ENCODE measurements around the gene CCDC40. TPM values are rescaled to one million over a fixed set of nuclear protein-coding genes. Genes with fewer than 3 reads are reported as not detected.

CCDC40 gene
- total RNA-seq, 2 experiments from 2014 or later = not detected

DNA sequence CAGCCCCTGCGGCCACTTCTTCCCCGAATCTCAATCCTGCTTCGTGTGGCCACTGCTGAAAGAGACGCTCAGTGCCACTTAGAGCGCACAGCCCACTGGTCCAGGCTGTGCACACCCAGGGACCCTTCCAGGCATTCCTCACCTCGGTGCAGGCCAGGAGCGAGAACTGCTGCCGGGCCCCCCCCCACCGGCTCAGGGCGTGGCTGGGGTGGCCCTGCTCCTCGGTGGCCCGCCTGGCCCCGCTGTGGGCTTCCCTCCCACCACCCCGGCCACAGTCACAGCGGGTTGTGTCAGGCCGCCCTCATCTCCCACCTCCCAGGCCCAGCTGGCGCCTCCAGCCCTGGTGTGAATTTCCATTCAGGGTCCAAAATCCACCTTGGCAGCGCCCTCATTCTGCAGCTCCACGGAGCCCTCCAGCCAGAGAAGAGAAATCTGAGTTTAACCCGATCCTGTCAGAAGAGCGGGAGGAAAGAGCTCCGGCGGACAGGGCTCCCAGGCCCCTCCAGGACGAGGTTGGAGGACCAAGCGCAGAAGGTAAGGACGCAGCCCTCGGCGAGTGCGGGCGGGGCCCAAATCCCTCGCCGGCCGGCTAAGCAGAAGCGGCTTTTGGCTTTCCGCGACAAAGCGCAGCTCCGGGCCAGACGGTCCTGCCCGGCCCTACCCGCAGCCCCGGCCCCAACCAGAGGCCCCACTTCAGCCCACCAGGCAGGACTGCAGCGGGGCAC, 12.8 kb upstream of the CCDC40 start:
- Histone ChIP-seq H3K27ac (ENCODE audit: low read depth, low read length, poor library complexity, severe bottlenecking) (no peak overlapping the region), H3K79me2 (ENCODE audit: insufficient read depth, low read depth, low read length) (no peaks in the 10 kb centered on the region), H3K4me1 (ENCODE audit: insufficient read depth, low read length, poor library complexity, severe bottlenecking) (no peaks in the 10 kb centered on the region), H3K9me3 (ENCODE audit: low read length) (no peaks in the 10 kb centered on the region), H3K9me2 (ENCODE audit: insufficient read depth, low read length) (no peaks in the 10 kb centered on the region), H2AFZ (ENCODE audit: low read length) (no peak overlapping the region), H3K4me2 (ENCODE audit: low read length) (no peak overlapping the region), H4K20me1 (ENCODE audit: insufficient read depth, low read length) (no peaks in the 10 kb centered on the region), H3K4me3 (ENCODE audit: low read depth, low read length, poor library complexity, severe bottlenecking) (no peak overlapping the region), H3K36me3 (ENCODE audit: insufficient read depth, low read length) (no peaks in the 10 kb centered on the region)
- CTCF ChIA-PET (ENCODE audit: unreplicated experiment) = no interaction called here
- DNase-seq (ENCODE audit: low spot score) = no peak
- no peak for TF ChIP-seq EZH2phosphoT487 (IDR thresholded peaks at IDR 0.05; ENCODE audit: borderline replicate concordance, low read depth, low read length)
- TF ChIP-seq, protein P1, sequence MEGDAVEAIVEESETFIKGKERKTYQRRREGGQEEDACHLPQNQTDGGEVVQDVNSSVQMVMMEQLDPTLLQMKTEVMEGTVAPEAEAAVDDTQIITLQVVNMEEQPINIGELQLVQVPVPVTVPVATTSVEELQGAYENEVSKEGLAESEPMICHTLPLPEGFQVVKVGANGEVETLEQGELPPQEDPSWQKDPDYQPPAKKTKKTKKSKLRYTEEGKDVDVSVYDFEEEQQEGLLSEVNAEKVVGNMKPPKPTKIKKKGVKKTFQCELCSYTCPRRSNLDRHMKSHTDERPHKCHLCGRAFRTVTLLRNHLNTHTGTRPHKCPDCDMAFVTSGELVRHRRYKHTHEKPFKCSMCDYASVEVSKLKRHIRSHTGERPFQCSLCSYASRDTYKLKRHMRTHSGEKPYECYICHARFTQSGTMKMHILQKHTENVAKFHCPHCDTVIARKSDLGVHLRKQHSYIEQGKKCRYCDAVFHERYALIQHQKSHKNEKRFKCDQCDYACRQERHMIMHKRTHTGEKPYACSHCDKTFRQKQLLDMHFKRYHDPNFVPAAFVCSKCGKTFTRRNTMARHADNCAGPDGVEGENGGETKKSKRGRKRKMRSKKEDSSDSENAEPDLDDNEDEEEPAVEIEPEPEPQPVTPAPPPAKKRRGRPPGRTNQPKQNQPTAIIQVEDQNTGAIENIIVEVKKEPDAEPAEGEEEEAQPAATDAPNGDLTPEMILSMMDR (conservative IDR thresholded peaks at IDR 0.05; ENCODE audit: low read length) = no peak
- intact Hi-C loops (cut with micrococcal nuclease; ENCODE audit: unreplicated experiment) = no loop called here
- POLR2A ChIA-PET = no interaction called here
- no TSS peak for BruUV-seq (replicated peaks)

DNA sequence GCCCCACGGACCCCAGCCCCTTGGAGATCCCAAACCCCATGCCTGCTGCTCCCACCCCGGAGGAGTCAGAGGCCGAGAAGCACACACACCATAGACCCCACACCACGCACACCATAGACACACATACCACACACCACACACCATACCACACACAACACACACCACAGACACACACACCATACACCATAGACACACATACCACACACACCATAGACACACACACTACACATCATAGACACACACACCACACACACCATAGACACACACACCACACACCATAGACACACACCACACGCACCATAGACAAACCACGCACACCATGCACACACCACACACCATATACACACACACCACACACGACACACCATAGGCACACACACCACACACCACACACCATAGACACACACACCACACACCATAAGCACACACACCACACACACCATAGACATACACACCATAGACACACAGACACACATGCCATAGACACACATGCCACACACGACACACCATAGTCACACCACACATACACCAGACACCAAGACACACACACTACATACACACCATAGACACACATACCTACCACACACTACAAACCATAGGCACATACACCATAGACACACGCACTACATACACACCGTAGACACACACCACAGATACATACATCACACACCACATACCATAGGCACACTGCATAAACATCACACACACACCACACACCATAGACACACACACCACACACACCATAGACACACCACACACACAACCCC, 12.1 kb upstream of the CCDC40 start:
- POLR2A ChIA-PET = no interaction called here
- H2AFZ ChIP-seq (ENCODE audit: low read length) = no peak overlapping the region
- CTCF ChIA-PET (ENCODE audit: unreplicated experiment) = no interaction called here
- no peaks in the 10 kb centered on the region for H3K9me2 ChIP-seq (ENCODE audit: insufficient read depth, low read length)
- no TSS peak for BruUV-seq (replicated peaks)
- H3K4me2 ChIP-seq (ENCODE audit: low read length) = no peak overlapping the region
- TF ChIP-seq EZH2phosphoT487 (IDR thresholded peaks at IDR 0.05; ENCODE audit: borderline replicate concordance, low read depth, low read length) = no peak
- TF ChIP-seq, protein P1 (conservative IDR thresholded peaks at IDR 0.05; ENCODE audit: low read length) = no peak
- H3K4me3 ChIP-seq (ENCODE audit: low read depth, low read length, poor library complexity, severe bottlenecking) = no peak overlapping the region
- H4K20me1 ChIP-seq (ENCODE audit: insufficient read depth, low read length) = no peaks in the 10 kb centered on the region
- H3K4me1 ChIP-seq (ENCODE audit: insufficient read depth, low read length, poor library complexity, severe bottlenecking) = no peaks in the 10 kb centered on the region
- no peaks in the 10 kb centered on the region for H3K79me2 ChIP-seq (ENCODE audit: insufficient read depth, low read depth, low read length)
- intact Hi-C loops (cut with micrococcal nuclease; ENCODE audit: unreplicated experiment) = no loop called here
- DNase-seq (ENCODE audit: low spot score) = no peak
- H3K36me3 ChIP-seq (ENCODE audit: insufficient read depth, low read length) = no peaks in the 10 kb centered on the region
- H3K9me3 ChIP-seq (ENCODE audit: low read length) = no peaks in the 10 kb centered on the region
- no peak overlapping the region for H3K27ac ChIP-seq (ENCODE audit: low read depth, low read length, poor library complexity, severe bottlenecking)

DNA sequence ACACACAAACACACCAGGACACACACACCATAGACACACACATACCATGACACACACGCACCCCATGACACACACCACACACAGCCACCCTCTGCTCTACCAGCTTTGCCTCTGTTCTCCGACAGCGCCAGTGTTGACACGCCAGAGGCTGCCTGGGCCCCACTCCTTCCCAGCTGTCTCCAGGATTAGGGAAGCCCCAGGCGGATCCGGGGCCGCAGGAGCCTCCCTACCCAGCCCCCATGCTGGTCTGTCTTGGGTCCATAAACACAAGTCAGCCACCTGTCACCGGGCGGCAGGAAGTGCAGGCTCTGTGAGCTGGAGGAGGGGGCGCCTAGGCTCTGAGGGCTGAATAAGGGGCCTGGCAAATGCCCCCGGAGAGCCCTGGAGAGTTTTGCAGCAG, 11.3 kb upstream of the CCDC40 start:
- no peaks in the 10 kb centered on the region for H3K36me3 ChIP-seq (ENCODE audit: insufficient read depth, low read length)
- no peak overlapping the region for H3K27ac ChIP-seq (ENCODE audit: low read depth, low read length, poor library complexity, severe bottlenecking)
- POLR2A ChIA-PET = no interaction called here
- H3K9me3 ChIP-seq (ENCODE audit: low read length) = no peaks in the 10 kb centered on the region
- BruUV-seq (replicated peaks) = no TSS peak
- no peak overlapping the region for H2AFZ ChIP-seq (ENCODE audit: low read length)
- H3K4me3 ChIP-seq (ENCODE audit: low read depth, low read length, poor library complexity, severe bottlenecking) = no peak overlapping the region
- H3K9me2 ChIP-seq (ENCODE audit: insufficient read depth, low read length) = no peaks in the 10 kb centered on the region
- no peaks in the 10 kb centered on the region for H4K20me1 ChIP-seq (ENCODE audit: insufficient read depth, low read length)
- H3K79me2 ChIP-seq (ENCODE audit: insufficient read depth, low read depth, low read length) = no peaks in the 10 kb centered on the region
- H3K4me1 ChIP-seq (ENCODE audit: insufficient read depth, low read length, poor library complexity, severe bottlenecking) = no peaks in the 10 kb centered on the region
- intact Hi-C loops (cut with micrococcal nuclease; ENCODE audit: unreplicated experiment) = no loop called here
- CTCF ChIA-PET (ENCODE audit: unreplicated experiment) = no interaction called here
- TF ChIP-seq EZH2phosphoT487 (IDR thresholded peaks at IDR 0.05; ENCODE audit: borderline replicate concordance, low read depth, low read length) = no peak
- TF ChIP-seq, protein P1 (conservative IDR thresholded peaks at IDR 0.05; ENCODE audit: low read length) = no peak
- no peak for DNase-seq (ENCODE audit: low spot score)
- H3K4me2 ChIP-seq (ENCODE audit: low read length) = no peak overlapping the region
